Calu3 (cell line): ENCODE results near the gene MINPP1. TPM values are rescaled to one million over a fixed set of nuclear protein-coding genes. Genes with fewer than 3 reads are reported as not detected.

Experiments used
- BruUV-seq: library from RNA; stranded (reverse); fragments of 400-500 nt; replicated peaks from 2 replicates; lab custom pipeline; 2021; lab: Mats Ljungman, UMichigan
- CTCF ChIA-PET: fragments of 300-600 bp; sonication (Branson Sonifier 250); formaldehyde crosslinking; loops from one replicate; lab custom pipeline; 2022; ENCODE audit warnings: antibody characterized with exemption; lab: Charles Lee
- DNase-seq: peaks from one replicate; pipeline ENCODE4 v3.0.0; 2022
- H3K27ac Mint-ChIP-seq: one replicate; pipeline ENCODE4 v1.8.0; 2022; ENCODE audit warnings: mixed read lengths; ENCODE audit not compliant: unreplicated experiment
- H3K27me3 Mint-ChIP-seq: one replicate; pipeline ENCODE4 v1.8.0; 2022; ENCODE audit warnings: mixed read lengths; ENCODE audit not compliant: unreplicated experiment
- H3K36me3 Mint-ChIP-seq: one replicate; pipeline ENCODE4 v1.8.0; 2022; ENCODE audit warnings: mild to moderate bottlenecking, moderate library complexity, mixed read lengths; ENCODE audit not compliant: insufficient read depth, unreplicated experiment
- H3K4me1 Mint-ChIP-seq: one replicate; pipeline ENCODE4 v1.8.0; 2022; ENCODE audit warnings: mild to moderate bottlenecking, low read depth, mixed read lengths; ENCODE audit not compliant: unreplicated experiment
- H3K4me3 Mint-ChIP-seq: one replicate; pipeline ENCODE4 v1.8.0; 2022; ENCODE audit warnings: mild to moderate bottlenecking, low read depth, moderate library complexity, mixed read lengths; ENCODE audit not compliant: unreplicated experiment
- H3K9me3 Mint-ChIP-seq: one replicate; pipeline ENCODE4 v1.8.0; 2022; ENCODE audit warnings: low read depth, mixed read lengths; ENCODE audit not compliant: unreplicated experiment
- intact Hi-C: fragments of 100-400 bp; cut with micrococcal nuclease; formaldehyde crosslinking; loops from one replicate; pipeline ENCODE4 v1.10.0; 2022; ENCODE audit not compliant: unreplicated experiment
- total RNA-seq: library from RNA; stranded (reverse); gene quantifications from 2 replicates; pipeline ENCODE4 v1.2.3, GENCODE V29; 2022
- TF ChIP-seq, protein P1 (sequence below): fragments of 200-600 bp; IDR thresholded peaks from one replicate; pipeline ENCODE4 v1.8.0; 2022; ENCODE audit warnings: antibody characterized with exemption; ENCODE audit not compliant: unreplicated experiment

Gene MINPP1
- total RNA-seq, 1 experiment from 2014 or later, result 12.6 TPM

DNA sequence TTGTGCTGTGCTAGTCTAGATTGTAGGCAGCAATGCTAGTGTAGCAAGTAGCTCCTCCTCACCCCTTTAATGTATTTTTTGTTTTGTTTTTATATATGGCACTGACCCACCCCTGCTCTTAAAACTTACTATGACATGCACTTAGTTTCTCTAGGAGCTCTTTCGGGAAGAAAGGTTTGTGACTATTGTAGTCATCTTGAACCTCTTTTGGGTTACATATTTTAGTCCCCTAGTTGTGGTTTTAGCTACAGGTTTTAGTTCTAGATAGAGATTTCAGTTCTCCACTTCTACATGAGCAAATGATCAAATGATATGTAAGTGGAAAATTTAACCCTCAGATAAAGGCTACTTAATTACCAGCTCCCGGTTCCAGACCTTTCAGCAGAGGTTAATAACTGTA, 14.9 kb downstream of the MINPP1 start:
- H3K4me3 Mint-ChIP-seq, result no peak overlapping the region
- no peak overlapping the region for H3K27ac Mint-ChIP-seq
- BruUV-seq, result no TSS peak
- intact Hi-C loops, result no loop called here
- no peak for DNase-seq
- H3K36me3 Mint-ChIP-seq, result peaks cover 16% of the 10 kb centered on the region
- TF ChIP-seq, protein P1, sequence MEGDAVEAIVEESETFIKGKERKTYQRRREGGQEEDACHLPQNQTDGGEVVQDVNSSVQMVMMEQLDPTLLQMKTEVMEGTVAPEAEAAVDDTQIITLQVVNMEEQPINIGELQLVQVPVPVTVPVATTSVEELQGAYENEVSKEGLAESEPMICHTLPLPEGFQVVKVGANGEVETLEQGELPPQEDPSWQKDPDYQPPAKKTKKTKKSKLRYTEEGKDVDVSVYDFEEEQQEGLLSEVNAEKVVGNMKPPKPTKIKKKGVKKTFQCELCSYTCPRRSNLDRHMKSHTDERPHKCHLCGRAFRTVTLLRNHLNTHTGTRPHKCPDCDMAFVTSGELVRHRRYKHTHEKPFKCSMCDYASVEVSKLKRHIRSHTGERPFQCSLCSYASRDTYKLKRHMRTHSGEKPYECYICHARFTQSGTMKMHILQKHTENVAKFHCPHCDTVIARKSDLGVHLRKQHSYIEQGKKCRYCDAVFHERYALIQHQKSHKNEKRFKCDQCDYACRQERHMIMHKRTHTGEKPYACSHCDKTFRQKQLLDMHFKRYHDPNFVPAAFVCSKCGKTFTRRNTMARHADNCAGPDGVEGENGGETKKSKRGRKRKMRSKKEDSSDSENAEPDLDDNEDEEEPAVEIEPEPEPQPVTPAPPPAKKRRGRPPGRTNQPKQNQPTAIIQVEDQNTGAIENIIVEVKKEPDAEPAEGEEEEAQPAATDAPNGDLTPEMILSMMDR, result no peak
- H3K4me1 Mint-ChIP-seq, result no peaks in the 10 kb centered on the region
- no peaks in the 10 kb centered on the region for H3K9me3 Mint-ChIP-seq
- H3K27me3 Mint-ChIP-seq, result no peaks in the 10 kb centered on the region
- CTCF ChIA-PET, result no interaction called here

DNA sequence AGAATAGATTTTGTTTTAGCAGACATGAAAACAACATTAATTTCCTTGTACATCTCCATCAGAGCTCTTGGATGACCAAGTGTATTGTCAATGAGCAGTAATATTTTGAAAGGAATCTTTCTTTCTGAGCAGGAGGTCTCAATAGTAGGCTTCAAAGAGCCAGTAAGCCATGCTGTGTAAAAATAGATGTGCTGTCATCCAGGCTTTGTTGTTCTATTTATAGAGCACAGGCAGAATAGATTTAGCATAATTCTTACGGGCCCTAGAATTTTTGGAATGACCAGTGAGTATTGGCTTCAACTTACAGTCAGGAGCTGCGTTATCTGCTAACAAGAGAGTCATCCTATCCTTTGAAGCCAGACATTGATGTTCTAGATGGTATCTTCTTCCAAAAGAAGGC, 19.0 kb downstream of the MINPP1 start:
- H3K27ac Mint-ChIP-seq, result no peak overlapping the region
- intact Hi-C loops, result no loop called here
- no peaks in the 10 kb centered on the region for H3K27me3 Mint-ChIP-seq
- CTCF ChIA-PET, result interaction anchor here (1.3 kb wide), 1 partner anchor 10 kb away, joined by 4 read pairs; no protein-coding TSS in a partner anchor
- H3K9me3 Mint-ChIP-seq, result peaks cover 5% of the 10 kb centered on the region
- TF ChIP-seq, protein P1, result no peak
- H3K4me1 Mint-ChIP-seq, result no peaks in the 10 kb centered on the region
- DNase-seq, result no peak
- no peak overlapping the region for H3K4me3 Mint-ChIP-seq
- BruUV-seq, result no TSS peak
- H3K36me3 Mint-ChIP-seq, result peaks cover 5% of the 10 kb centered on the region

DNA sequence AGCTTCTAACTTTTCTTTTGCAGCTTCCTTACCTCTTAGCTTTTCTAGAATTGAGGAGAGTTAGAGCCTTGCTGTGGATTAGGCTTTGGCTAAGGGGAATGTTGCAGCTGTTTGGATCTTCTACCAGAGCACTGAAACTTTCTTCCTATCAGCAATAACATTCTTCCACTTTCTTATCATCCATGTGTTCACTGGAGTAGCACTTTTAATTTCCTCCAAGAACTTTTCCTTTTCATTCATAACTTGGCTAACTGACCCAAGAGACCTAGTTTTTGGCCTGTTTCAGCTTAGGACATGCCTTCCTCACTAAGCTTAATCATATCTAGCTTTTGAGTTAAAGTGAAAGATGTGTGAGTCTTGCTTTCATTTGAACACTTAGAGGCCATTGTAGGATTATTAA, 19.6 kb downstream of the MINPP1 start:
- Mint-ChIP-seq H3K4me3 (no peak overlapping the region), H3K9me3 (peaks cover 5% of the 10 kb centered on the region), H3K36me3 (peaks cover 5% of the 10 kb centered on the region), H3K27ac (no peak overlapping the region), H3K4me1 (no peaks in the 10 kb centered on the region), H3K27me3 (no peaks in the 10 kb centered on the region)
- DNase-seq, result no peak
- CTCF ChIA-PET, result interaction anchor here (1.3 kb wide), 1 partner anchor 9 kb away, joined by 4 read pairs; no protein-coding TSS in a partner anchor
- intact Hi-C loops, result no loop called here
- no TSS peak for BruUV-seq
- TF ChIP-seq, protein P1, result no peak

DNA sequence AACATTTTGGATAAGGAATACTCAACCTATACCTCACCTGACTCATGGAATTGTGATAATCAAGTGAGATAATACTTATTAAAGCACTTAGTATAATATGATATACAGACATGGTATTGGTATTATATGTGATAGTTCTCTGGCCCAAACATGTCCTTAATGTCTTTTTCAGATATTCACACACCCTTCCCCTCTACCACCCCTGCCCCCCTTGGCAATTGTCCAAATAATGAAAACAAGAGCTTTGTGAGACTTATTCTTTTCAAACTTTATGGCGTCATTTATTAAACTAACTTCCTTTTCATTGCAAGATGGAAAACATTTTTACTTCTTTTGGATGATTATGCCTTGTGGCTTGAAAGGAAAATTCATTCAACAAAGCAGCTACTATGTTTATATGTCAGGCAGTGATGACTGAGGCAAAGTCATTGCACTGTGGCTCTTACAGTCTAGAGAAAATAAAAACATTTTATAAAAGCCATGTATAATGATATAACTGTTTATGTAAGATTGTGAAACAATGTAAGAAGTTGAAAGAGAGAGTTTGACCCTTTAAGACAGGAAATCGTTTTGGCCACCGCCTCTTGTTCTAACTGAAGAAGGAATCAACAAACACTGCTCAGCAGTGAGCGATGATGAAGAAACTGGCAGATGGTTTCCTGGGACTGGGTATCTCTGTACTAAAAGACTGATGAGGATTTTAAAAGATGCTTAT, 27.4 kb downstream of the MINPP1 start:
- Mint-ChIP-seq H3K4me3 (no peak overlapping the region), H3K27ac (no peak overlapping the region), H3K4me1 (no peaks in the 10 kb centered on the region), H3K27me3 (no peaks in the 10 kb centered on the region), H3K9me3 (peaks cover under 1% of the 10 kb centered on the region), H3K36me3 (no peaks in the 10 kb centered on the region)
- TF ChIP-seq, protein P1, result no peak
- DNase-seq, result no peak
- no TSS peak for BruUV-seq
- intact Hi-C loops, result loop anchor here (5.0 kb wide), 1 partner anchor 125 kb away; the partner anchor contains the start of gene PAPSS2
- CTCF ChIA-PET, result interaction anchor here (1.1 kb wide), 1 partner anchor 125 kb away, joined by 3 read pairs; no protein-coding TSS in a partner anchor
